ENCODE measurements around the gene TAS1R2.
"Not testable (repeated sequence)": the region's sequence is repeated elsewhere in the genome, so short reads cannot be mapped to it uniquely, and the experiment has no call there.

The TAS1R2 gene

DNA sequence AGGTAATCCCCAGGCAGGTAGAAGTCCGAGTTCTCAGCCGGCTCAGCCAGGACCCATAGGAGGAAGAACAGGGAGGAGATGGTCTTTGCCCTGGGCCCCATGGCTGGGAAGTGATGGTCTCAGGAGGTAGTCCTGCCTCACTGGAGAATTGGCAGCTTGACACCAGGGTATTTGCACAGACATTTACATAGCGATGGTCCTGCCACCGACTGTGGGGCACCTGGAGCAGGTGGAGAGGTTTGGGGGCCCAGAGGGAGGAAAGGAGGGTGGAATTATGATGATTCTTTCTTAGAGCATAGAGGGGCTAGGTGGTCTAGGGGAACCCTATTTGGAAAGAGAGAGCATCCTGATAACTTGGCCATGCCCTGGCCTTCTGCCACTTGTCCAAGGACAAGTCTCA, at the start of gene TAS1R2:
TAS1R2 (minus strand) TSS at position 101 of the 400 bp plus-strand sequence; CDS start at position 101, 0 bp downstream.
- no peak for DNase-seq

DNA sequence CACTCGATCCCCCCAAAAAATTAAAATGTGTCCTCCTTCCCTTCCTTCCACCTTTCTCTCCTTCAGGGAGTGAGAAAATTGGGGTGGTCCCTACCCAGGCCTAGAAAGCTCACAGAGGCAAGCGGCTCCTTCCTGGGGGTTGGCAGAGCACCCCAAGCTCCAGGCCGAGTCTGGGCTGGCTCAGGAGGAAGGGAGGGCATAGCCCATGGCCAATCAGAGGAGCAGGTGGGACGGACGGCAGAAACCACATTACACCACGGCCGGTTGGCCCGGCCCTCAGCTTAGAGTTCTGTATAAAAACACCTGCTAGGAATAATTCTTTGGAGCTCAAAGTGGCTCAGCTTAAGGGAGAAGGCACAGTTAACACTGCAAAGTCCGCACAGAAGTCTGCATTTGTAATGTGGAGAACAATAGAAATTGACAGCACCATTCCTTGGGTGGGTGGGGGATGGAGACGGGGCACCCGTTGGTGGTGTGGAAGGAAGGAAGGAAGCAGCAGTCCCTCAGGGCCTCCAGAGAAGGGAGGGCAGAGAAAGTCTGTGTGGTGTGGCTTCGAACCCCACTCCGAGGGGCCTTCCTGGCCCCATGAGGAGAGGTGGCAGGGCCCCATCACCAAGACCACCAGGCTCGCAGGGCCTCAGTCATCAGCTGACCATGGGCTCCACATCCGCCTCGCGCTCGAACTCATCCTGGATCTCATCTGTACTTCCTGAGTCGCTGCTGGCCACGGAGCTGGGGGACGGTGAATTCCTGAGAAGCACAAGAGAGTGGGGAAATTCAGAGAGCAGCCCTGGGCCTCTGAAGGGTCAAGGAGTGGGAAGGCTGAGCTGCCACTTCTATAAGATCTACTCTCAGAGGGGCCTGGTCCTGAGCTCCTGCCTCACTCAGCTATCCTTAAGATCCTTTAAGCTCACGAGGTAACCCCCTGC, 48.7 kb upstream of the TAS1R2 start:
- DNase-seq, result no peak

- DNase-seq, result peak; percentile 62 to 85
Measured at GRCh38 chr1:18907021-18907916, 47.8 kb upstream of the TAS1R2 start.

GRCh38 chr1:18903291-18903756, 43.9 kb upstream of the TAS1R2 start:
- DNase-seq, result no peak

GRCh38 chr1:18902523-18903290, 43.2 kb upstream of the TAS1R2 start, which contains the start of gene ALDH4A1:
ALDH4A1 (minus strand) TSS chr1:18902555; CDS start chr1:18902523, 32 bp downstream.
- DNase-seq, result peak; percentile 96 to 97

DNA sequence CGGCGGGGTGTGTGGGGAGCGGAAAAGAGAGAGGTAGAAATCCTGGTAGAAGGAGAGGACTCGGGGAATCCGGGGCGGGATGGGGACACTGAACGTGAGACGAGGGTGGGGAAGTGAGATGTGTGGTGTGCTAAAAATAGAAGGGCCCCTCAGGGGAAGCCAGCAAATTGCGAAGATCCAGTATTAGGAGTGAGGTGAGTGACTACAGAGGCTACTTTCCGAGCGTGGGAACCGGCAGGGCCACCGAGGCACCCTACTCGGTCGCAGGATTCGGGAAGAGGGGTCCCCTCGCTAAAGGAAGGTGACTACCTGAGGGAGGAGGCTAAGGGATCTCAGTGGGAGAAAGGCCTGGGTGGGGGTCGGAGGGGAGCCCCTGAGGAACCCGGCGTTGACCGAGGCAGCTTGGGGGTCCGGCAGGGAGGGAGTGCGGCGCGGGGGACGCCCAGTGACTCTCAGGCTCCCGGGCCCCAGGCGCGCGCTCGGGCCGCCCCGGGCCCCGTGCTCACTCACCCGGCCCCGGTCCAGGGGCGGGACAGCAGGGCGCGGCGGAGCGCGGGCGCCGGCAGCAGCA, 42.6 kb upstream of the TAS1R2 start:
- no peak for DNase-seq

- DNase-seq, result no peak
Measured at GRCh38 chr1:18901147-18901951, 41.9 kb upstream of the TAS1R2 start.

GRCh38 chr1:18900303-18900841, 40.9 kb upstream of the TAS1R2 start:
- DNase-seq, result no peak

DNA sequence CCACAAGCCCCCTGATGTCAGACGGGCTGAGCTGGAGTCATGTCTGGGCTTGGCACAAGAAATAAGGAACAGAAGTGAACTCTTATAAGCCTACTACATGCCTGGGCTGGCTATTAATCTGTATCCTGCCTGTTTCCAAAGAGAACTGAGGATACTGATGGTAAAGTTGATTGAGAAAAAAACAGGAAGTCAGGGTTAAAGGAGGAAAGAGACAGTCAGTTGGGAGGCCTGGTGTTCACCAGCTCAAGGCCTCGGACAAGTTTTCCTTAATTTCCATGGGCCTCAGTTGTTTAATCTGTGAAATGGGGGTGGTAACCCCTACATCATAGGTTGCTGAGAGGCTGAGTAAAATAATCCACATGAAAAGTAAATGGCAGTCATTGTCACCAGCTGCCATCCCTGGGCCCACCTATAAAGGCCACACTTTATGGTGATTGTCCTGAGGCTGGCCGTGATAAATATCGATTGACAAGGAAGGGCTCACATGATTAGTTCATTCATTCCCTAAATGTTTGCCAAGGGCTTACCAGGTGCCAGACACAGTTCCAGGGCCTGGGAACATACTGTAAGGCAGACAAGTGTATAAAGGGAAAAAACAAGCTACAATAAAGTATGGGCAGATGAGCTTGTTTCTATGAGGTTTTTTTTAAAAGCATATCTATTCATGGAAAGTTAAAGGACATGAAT, 40.0 kb upstream of the TAS1R2 start:
- no peak for DNase-seq

DNA sequence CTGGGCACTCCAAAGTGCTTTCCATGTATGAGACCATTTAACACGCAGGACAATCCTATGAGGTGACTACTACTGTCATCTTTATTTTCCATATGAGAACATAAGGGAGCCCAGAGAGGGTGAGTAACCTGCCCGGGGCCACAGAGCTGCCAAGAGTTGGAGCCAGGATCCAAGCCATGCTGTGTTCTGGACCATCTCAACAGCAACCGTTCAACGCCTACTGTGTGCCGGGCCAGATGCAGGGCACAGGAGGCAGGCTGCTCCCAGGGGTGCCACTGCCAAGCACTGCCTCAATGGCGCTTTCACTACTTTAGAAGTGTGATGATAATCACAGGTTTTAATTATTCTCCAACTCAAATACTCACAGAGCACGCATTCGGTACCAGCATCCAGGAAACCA, 39.1 kb upstream of the TAS1R2 start:
- no peak for DNase-seq

DNA sequence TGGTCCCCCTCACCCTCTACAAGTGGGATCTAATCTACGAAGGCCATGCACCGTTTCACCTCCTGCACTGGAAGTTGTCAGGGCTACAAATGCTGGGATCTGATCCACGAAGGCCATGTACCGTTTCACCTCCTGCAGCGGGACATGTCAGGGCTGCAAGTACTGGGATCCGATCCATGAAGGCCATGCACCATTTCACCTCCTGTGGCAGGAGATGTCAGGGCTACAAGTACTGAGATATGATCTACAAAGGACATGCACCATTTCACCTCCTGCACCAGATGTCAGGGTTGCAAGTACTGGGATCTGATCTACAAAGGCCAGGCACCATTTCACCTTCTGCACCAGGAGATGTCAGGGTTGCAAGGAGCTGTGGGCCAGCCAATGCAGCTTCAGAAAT, 35.9 kb upstream of the TAS1R2 start:
- no peak for DNase-seq

- no peak for DNase-seq
Measured at GRCh38 chr1:18893120-18893519, 33.7 kb upstream of the TAS1R2 start.

DNA sequence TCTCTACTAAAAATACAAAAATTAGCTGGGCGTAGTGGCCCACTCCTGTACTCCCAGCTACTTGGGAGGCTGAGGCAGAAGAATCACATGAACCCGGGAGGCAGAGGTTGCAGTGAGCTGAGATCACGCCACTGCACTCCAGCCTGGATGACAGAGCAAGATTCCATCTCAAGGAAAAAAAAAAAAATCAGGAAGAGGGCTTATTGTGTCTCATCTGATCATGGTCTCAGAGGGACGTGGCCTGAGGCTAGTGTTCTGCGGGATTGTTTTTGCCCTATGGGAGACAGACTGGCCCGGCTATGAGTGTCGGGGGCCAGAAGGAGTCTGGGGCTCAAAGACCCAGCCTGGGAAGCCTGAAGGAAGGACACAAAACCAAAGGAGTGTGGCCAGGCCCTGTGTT, 32.4 kb upstream of the TAS1R2 start:
- not testable (repeated sequence) for DNase-seq

DNA sequence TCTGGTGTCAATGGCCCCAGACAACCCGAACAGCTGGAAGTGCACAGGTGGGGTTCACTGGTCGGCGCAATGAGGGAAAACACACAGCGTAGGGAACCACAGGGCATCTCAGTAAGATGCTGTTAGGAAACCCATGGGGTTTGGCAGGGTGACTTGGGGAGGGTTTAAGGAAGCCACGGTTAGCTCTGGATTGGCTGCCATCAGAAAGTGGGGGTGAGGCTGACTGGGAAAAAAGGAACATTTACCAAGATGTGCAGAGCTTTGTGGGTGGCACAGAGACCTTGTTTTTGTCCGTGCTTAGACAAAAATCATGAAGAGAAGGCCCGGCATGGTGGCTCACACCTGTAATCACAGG, 31.9 kb upstream of the TAS1R2 start:
- DNase-seq, result no peak

DNA sequence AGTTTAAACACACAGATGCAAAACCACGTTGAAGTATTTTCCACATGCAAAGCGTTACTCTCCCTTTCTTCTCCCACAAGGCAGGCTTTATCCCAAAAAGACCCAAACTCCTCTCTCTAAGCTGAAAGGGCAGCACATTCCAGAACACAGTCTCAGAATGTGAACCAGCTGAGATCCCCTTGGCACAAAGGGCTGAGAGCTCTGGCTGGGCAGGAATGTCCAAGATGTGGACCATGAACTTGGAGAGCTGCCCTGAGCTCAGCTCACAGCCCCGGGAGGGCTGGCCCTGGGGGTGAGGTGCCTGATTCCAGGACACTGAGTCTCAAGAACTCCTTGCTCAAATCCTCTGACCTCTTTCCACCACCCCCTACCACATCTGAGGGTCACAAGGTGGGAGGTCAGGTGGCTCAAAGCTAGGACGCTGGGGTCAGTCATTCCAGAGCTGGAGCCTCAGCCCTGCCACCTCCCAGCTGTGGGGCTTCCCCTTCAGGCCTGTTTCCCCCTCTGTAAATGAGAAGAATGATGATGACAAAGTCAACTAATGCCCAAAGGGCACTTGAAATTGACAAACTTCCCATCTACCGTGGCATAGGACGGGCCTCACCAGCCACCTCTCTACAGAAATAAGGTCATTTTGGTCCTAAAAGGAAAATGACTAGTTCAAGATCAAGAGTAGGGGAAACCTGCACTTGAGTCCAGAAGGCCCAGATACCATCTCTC, 31.4 kb upstream of the TAS1R2 start:
- no peak for DNase-seq

- no peak for DNase-seq
Measured at GRCh38 chr1:18886003-18886335, 26.5 kb upstream of the TAS1R2 start.

DNA sequence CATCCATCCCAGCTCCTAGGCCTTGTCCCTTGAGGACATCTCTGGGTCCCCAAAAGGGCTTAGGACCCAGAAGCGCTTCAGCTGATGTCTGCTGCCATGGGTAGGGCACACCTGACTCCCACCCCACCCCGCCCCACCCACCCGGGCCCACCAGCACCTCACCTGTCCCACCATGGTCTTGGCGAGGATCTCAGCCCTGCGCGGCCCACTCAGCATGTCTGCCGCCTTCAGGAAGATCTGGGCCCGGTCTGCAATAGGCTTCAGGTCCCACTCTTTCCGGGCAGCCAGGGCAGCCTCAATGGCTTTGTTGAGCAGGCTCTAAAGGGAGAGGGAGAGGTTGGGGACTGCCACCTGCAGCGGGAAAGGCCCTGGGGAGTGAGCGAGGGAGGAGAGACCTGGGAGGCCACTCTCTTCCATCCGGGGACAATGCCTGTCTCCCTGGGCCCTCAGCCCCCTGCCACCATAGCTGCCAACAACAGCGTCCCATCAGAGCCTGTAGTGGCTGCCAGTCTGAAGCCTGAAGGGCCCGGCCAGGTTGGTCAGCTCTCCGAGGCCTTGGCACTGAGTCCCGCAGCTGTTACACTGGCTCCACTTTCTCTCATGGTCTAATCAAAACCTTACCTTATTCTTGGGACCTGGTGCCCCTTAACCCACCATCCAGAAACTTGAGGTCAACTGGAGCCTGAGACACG, 26.0 kb upstream of the TAS1R2 start:
- DNase-seq, result no peak

DNA sequence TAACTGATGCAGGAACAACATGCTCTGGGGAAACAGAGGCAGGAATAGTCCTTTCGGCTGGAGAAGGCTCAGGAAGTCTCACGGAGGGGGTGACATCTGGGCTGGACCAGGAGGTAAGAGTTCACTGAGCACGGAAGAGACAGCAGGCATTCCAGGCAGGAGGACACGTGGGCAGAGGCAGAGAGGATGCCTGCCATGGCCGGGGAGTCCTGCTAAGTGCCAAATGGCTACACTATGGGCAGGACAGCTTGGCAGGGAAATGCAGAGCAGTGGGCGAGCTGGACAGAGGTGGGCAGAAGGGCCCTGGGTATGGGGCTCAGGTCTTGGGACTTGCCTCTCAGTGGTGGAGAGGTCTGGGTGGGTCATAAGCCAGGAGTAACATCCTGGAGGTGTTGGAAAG, 25.3 kb upstream of the TAS1R2 start:
- DNase-seq, result no peak

DNA sequence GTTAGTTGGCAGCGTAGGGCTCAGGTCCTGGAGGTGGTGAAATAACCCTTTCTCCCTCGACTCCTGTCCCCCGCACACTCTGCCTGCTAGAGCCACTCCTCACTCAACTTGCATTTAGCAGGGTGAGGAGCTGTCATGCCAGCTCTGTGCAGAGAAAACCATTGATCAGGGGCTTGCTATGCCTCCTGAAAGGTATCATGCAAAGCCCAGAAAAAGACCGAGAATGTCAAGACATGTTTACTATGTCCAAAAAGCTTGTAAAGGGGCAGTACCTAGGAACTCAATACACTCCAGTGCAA, 24.9 kb upstream of the TAS1R2 start:
- no peak for DNase-seq
